CD8-positive, alpha-beta memory T cell (primary cell): Measurements from ENCODE around the gene XCR1. TPM values are rescaled to one million over a fixed set of nuclear protein-coding genes. Genes with fewer than 3 reads are reported as not detected.
"Not testable (repeated sequence)": the region's sequence is repeated elsewhere in the genome, so short reads cannot be mapped to it uniquely, and the experiment has no call there.

Experiments used
- CTCF ChIA-PET: fragments of 350-600 bp; sonication (Branson Sonifier 250); formaldehyde crosslinking; loops from one replicate; lab custom pipeline; 2021; ENCODE audit warnings: antibody characterized with exemption; lab: Charles Lee
- POLR2A ChIA-PET: fragments of 350-600 bp; sonication (Branson Sonifier 250); formaldehyde crosslinking; loops from one replicate; lab custom pipeline; 2021; ENCODE audit warnings: antibody characterized with exemption; lab: Charles Lee
- DNase-seq, 5 donors: peaks; one replicate each; pipeline versions ENCODE4 v3.0.0 to v3.0.0-alpha.2; 2020 to 2022; ENCODE audit warnings: mixed read lengths in 1 of 5
- H3K27ac ChIP-seq: one replicate; pipeline ENCODE4 v1.7.0; 2013; ENCODE audit warnings: low read depth, mild to moderate bottlenecking, low read length, moderate library complexity
- H3K27me3 ChIP-seq: 2 replicates; pipeline ENCODE4 v1.7.0; 2013; ENCODE audit warnings: low read length, mild to moderate bottlenecking; ENCODE audit not compliant: insufficient read depth, poor library complexity, severe bottlenecking
- H3K36me3 ChIP-seq: 2 replicates; pipeline ENCODE4 v1.7.0; 2013; ENCODE audit warnings: mild to moderate bottlenecking, low read length, moderate library complexity; ENCODE audit not compliant: insufficient read depth
- H3K4me1 ChIP-seq: 2 replicates; pipeline ENCODE4 v1.7.0; 2013; ENCODE audit warnings: mild to moderate bottlenecking, low read length, moderate library complexity; ENCODE audit not compliant: insufficient read depth
- H3K4me3 ChIP-seq: 2 replicates; pipeline ENCODE4 v1.7.0; 2013; ENCODE audit warnings: mild to moderate bottlenecking, low read length
- H3K9me3 ChIP-seq: 2 replicates; pipeline ENCODE4 v1.7.0; 2013; ENCODE audit warnings: mild to moderate bottlenecking, low read length
- H3K27ac Mint-ChIP-seq, 8 donors: one replicate each; pipeline ENCODE4 v1.8.0; 2020 to 2021; ENCODE audit warnings: mixed read lengths in 8 of 8, mild to moderate bottlenecking in 6 of 8, inconsistent platforms in 3 of 8, moderate library complexity in 3 of 8
- H3K27me3 Mint-ChIP-seq, 2 donors: one replicate each; pipeline ENCODE4 v1.8.0; 2020 to 2021; ENCODE audit warnings: mixed read lengths in 2 of 2, mild to moderate bottlenecking in 1 of 2, moderate library complexity in 1 of 2
- H3K36me3 Mint-ChIP-seq, 3 donors: one replicate each; pipeline ENCODE4 v1.8.0; 2020 to 2021; ENCODE audit warnings: mixed read lengths in 3 of 3, inconsistent platforms in 1 of 3, mild to moderate bottlenecking in 1 of 3
- H3K4me1 Mint-ChIP-seq, 3 donors: one replicate each; pipeline ENCODE4 v1.8.0; 2020 to 2021; ENCODE audit warnings: mixed read lengths in 3 of 3, inconsistent platforms in 1 of 3, mild to moderate bottlenecking in 1 of 3
- H3K4me3 Mint-ChIP-seq, 7 donors: one replicate each; pipeline ENCODE4 v1.8.0; 2020 to 2021; ENCODE audit warnings: mixed read lengths in 7 of 7, mild to moderate bottlenecking in 6 of 7, moderate library complexity in 4 of 7, inconsistent platforms in 2 of 7
- H3K9me3 Mint-ChIP-seq, 5 donors: one replicate each; pipeline ENCODE4 v1.8.0; 2020 to 2022; ENCODE audit warnings: mixed read lengths in 5 of 5, mild to moderate bottlenecking in 3 of 5, moderate library complexity in 2 of 5, inconsistent platforms in 1 of 5
- polyA plus RNA-seq: library from polyadenylated mRNA; unstranded; fragments of 300-500 nt; fragmentation: Illumina TruSeq; gene quantifications from one replicate; pipeline ENCODE4 v1.2.3, GENCODE V29; 2021
- total RNA-seq, 2 experiments: library from RNA; stranded (reverse); gene quantifications; one replicate each; pipeline ENCODE4 v1.2.3, GENCODE V29; 2021

The XCR1 gene
- total and polyA plus RNA-seq, 3 experiments from 2014 or later: not detected

DNA sequence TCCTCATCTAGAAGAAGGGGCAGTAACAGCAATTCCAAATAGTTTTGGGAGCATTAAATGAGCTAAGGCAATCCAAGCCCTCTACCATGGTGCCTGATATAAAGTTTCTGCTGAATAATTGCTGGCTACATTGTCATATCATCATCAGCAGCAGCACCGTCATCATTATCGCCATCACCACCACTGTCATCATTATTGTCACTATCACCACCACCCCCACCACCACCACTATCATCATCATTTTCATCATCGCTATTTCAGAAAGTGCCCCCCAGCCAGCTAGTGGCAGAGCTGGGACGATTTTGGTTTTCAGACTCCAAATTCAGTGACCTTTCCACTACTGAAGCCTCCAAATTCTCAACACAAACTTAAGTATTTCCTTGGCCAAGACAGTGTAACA lies 15.0 kb downstream of the XCR1 start:
- CTCF ChIA-PET: no interaction called here
- no peaks in the 10 kb centered on the region for H3K4me1 ChIP-seq
- H3K27me3 ChIP-seq: no peaks in the 10 kb centered on the region
- Mint-ChIP-seq H3K4me3 (no peak overlapping the region), H3K4me1 (peaks cover 2 to 21% (median 11%) of the 10 kb centered on the region in 3 donors), H3K36me3 (peaks cover 0 to 4% (median 2%) of the 10 kb centered on the region in 3 donors), H3K27me3 (no peaks in the 10 kb centered on the region), H3K9me3 (no peaks in the 10 kb centered on the region), H3K27ac (no peak overlapping the region)
- no peak overlapping the region for H3K4me3 ChIP-seq
- DNase-seq: no peak
- no peaks in the 10 kb centered on the region for H3K9me3 ChIP-seq
- H3K36me3 ChIP-seq: no peaks in the 10 kb centered on the region
- POLR2A ChIA-PET: no interaction called here
- no peak overlapping the region for H3K27ac ChIP-seq

GRCh38 chr3:46010519-46011113 lies 16.7 kb downstream of the XCR1 start:
- H3K27me3 ChIP-seq: no peaks in the 10 kb centered on the region
- no peaks in the 10 kb centered on the region for H3K4me1 ChIP-seq
- H3K4me3 Mint-ChIP-seq: no peak overlapping the region
- no peak overlapping the region for H3K4me3 ChIP-seq
- no peaks in the 10 kb centered on the region for H3K27me3 Mint-ChIP-seq
- H3K36me3 Mint-ChIP-seq: peaks cover 0 to 4% (median 2%) of the 10 kb centered on the region in 3 donors
- H3K9me3 Mint-ChIP-seq: no peaks in the 10 kb centered on the region
- ChIA-PET POLR2A (no interaction called here), CTCF (interaction anchor here (0.6 to 1.1 kb wide), 3 partner anchors 15 to 712 kb away, joined by 3 read pairs; no protein-coding TSS in a partner anchor)
- peaks cover 4 to 24% (median 12%) of the 10 kb centered on the region in 3 donors for H3K4me1 Mint-ChIP-seq
- no peak overlapping the region for H3K27ac ChIP-seq
- no peaks in the 10 kb centered on the region for H3K9me3 ChIP-seq
- DNase-seq: no peak
- no peaks in the 10 kb centered on the region for H3K36me3 ChIP-seq
- peak overlapping the region in 1 of 8 donors; percentile 83 for H3K27ac Mint-ChIP-seq

- H3K36me3 ChIP-seq: no peaks in the 10 kb centered on the region
- H3K4me3 ChIP-seq: no peak overlapping the region
- Mint-ChIP-seq H3K27ac (no peak overlapping the region), H3K4me3 (no peak overlapping the region), H3K27me3 (no peaks in the 10 kb centered on the region), H3K36me3 (peaks cover 0 to 4% (median 2%) of the 10 kb centered on the region in 3 donors), H3K4me1 (peaks cover 4 to 10% (median 9%) of the 10 kb centered on the region in 3 donors), H3K9me3 (no peaks in the 10 kb centered on the region)
- H3K4me1 ChIP-seq: no peaks in the 10 kb centered on the region
- H3K9me3 ChIP-seq: no peaks in the 10 kb centered on the region
- POLR2A ChIA-PET: no interaction called here
- CTCF ChIA-PET: no interaction called here
- H3K27ac ChIP-seq: no peak overlapping the region
- no peaks in the 10 kb centered on the region for H3K27me3 ChIP-seq
- no peak for DNase-seq
Measured at GRCh38 chr3:46008058-46008457, 19.2 kb downstream of the XCR1 start.

GRCh38 chr3:46007280-46007679 lies 20.0 kb downstream of the XCR1 start:
- CTCF ChIA-PET: interaction anchor here (2.0 kb wide), 1 partner anchor 13 kb away, joined by 4 read pairs; no protein-coding TSS in a partner anchor
- H3K27me3 ChIP-seq: no peaks in the 10 kb centered on the region
- H3K27me3 Mint-ChIP-seq: no peaks in the 10 kb centered on the region
- H3K4me1 Mint-ChIP-seq: peaks cover 4 to 8% (median 7%) of the 10 kb centered on the region in 3 donors
- no peak overlapping the region for H3K4me3 ChIP-seq
- no peaks in the 10 kb centered on the region for H3K36me3 ChIP-seq
- H3K9me3 Mint-ChIP-seq: no peaks in the 10 kb centered on the region
- H3K9me3 ChIP-seq: no peaks in the 10 kb centered on the region
- peaks cover 0 to 3% (median 2%) of the 10 kb centered on the region in 3 donors for H3K36me3 Mint-ChIP-seq
- H3K4me1 ChIP-seq: no peaks in the 10 kb centered on the region
- DNase-seq: no peak
- H3K27ac ChIP-seq: no peak overlapping the region
- H3K27ac Mint-ChIP-seq: peak overlapping the region in 1 of 8 donors; percentile 66
- no peak overlapping the region for H3K4me3 Mint-ChIP-seq
- POLR2A ChIA-PET: no interaction called here

GRCh38 chr3:46006238-46007032 lies 20.8 kb downstream of the XCR1 start:
- Mint-ChIP-seq H3K4me3 (no peak overlapping the region), H3K4me1 (peaks cover 4 to 8% (median 7%) of the 10 kb centered on the region in 3 donors), H3K36me3 (peaks cover 0 to 2% (median 0%) of the 10 kb centered on the region in 3 donors), H3K9me3 (no peaks in the 10 kb centered on the region), H3K27ac (peak overlapping the region in 1 of 8 donors; percentile 56), H3K27me3 (no peaks in the 10 kb centered on the region)
- POLR2A ChIA-PET: no interaction called here
- Histone ChIP-seq H3K4me3 (no peak overlapping the region), H3K27me3 (no peaks in the 10 kb centered on the region), H3K4me1 (no peaks in the 10 kb centered on the region), H3K27ac (no peak overlapping the region), H3K9me3 (no peaks in the 10 kb centered on the region), H3K36me3 (no peaks in the 10 kb centered on the region)
- no peak for DNase-seq
- CTCF ChIA-PET: interaction anchor here (2.0 kb wide), 1 partner anchor 12 kb away, joined by 4 read pairs; no protein-coding TSS in a partner anchor

DNA sequence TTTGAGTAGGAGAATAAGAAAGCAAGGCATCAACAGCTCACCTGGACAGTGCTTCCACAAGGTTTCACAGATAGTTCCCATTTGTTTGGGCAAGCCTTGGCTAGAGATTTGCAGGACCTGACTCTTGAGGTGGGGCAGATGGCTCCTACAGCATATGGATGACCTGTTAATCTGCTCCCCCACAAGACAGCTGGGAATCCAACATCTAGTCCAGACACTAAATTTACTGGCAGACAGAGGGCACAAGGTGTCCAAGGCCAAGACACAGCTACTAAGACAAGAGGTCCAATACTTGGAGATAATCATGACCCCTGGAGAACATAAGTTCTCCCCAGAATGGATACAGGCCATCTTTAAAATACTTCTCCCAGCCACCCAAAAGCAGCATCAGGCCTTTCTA lies 23.6 kb downstream of the XCR1 start:
- H3K27ac Mint-ChIP-seq, H3K9me3 ChIP-seq, H3K4me3 Mint-ChIP-seq, CTCF ChIA-PET, H3K4me3 ChIP-seq, H3K4me1 Mint-ChIP-seq, H3K4me1 ChIP-seq, H3K9me3 Mint-ChIP-seq, H3K27ac ChIP-seq, H3K36me3 ChIP-seq, H3K27me3 Mint-ChIP-seq, H3K27me3 ChIP-seq, POLR2A ChIA-PET, H3K36me3 Mint-ChIP-seq, DNase-seq: not testable (repeated sequence)

DNA sequence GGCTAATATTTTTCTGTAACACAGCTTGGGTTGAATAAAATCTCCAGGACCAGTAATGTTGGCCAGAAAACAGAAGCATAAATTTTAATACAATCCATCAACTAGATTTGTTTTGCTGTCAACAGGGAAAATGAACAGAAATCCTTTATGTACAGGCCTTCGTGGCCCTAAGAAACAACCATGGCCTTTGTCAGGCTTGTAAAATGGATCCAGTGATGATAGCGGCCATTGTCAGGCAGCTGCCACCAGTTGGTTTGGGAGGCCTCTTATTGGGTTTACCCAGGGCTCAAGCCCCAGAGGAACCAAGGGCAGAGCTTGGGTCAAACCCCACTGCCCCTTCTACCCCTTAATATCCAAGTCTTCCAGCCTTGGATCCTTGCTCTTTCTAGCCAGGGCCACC lies 26.1 kb downstream of the XCR1 start:
- no peaks in the 10 kb centered on the region for H3K27me3 ChIP-seq
- H3K27me3 Mint-ChIP-seq: no peaks in the 10 kb centered on the region
- peaks cover 5% of the 10 kb centered on the region for H3K4me1 ChIP-seq
- no peaks in the 10 kb centered on the region for H3K36me3 ChIP-seq
- peaks cover 9 to 11% (median 10%) of the 10 kb centered on the region in 3 donors for H3K4me1 Mint-ChIP-seq
- H3K27ac ChIP-seq: no peak overlapping the region
- no peaks in the 10 kb centered on the region for H3K9me3 Mint-ChIP-seq
- CTCF ChIA-PET: interaction anchor here (1.7 kb wide), 1 partner anchor 78 kb away, joined by 4 read pairs; no protein-coding TSS in a partner anchor
- no peaks in the 10 kb centered on the region for H3K9me3 ChIP-seq
- no peak overlapping the region for H3K4me3 Mint-ChIP-seq
- no peak for DNase-seq
- POLR2A ChIA-PET: no interaction called here
- peaks cover 0 to 3% (median 2%) of the 10 kb centered on the region in 3 donors for H3K36me3 Mint-ChIP-seq
- no peak overlapping the region for H3K27ac Mint-ChIP-seq
- H3K4me3 ChIP-seq: no peak overlapping the region

DNA sequence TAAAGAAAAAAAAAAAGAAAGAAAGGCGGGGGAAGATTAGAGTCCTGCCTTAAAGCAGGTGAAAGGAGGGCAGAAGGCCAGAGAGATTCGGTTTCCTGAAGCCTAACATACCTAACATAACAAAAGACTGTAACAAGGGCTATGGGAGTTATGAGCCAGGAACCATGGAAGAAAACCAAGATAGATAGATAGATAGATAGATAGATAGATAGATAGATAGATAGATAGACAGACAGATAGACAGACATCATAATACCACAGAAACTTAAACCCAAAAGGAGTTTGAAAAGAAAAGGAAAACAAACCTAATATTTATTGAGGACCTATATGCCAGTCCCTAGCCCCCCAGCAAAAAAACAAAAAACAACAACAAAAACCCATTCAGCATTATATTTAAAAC lies 29.3 kb downstream of the XCR1 start:
- Histone ChIP-seq H3K9me3 (no peaks in the 10 kb centered on the region), H3K36me3 (no peaks in the 10 kb centered on the region), H3K4me3 (no peak overlapping the region), H3K4me1 (peaks cover 22% of the 10 kb centered on the region), H3K27me3 (no peaks in the 10 kb centered on the region), H3K27ac (no peak overlapping the region)
- no peak for DNase-seq
- H3K4me3 Mint-ChIP-seq: peak overlapping the region in 1 of 7 donors; percentile 34
- H3K36me3 Mint-ChIP-seq: peaks cover 0 to 7% (median 3%) of the 10 kb centered on the region in 3 donors
- H3K27me3 Mint-ChIP-seq: peaks cover 0 to 2% of the 10 kb centered on the region in 2 donors
- H3K27ac Mint-ChIP-seq: peak overlapping the region in 2 of 8 donors; percentile 28 to 66
- CTCF ChIA-PET: interaction anchor here (1.3 kb wide), 1 partner anchor 53 kb away, joined by 3 read pairs; no protein-coding TSS in a partner anchor
- POLR2A ChIA-PET: no interaction called here
- H3K4me1 Mint-ChIP-seq: peaks cover 26 to 33% (median 29%) of the 10 kb centered on the region in 3 donors
- H3K9me3 Mint-ChIP-seq: peaks cover 0 to 2% (median 0%) of the 10 kb centered on the region in 5 donors
